T-cell (primary cell): ENCODE measurements around the gene HAGHL. TPM values are rescaled to one million over a fixed set of nuclear protein-coding genes. Genes with fewer than 3 reads are reported as not detected.

ENCODE experiments used
- ATAC-seq, 4 experiments: fragments of 200-7000 bp in 3 of 4; fragments of 150-1000 bp in 1 of 4; cut with Tn5 transposase; replicated peaks in 1 of 4; 1 replicate in 3 of 4; 2 replicates in 1 of 4; pipeline ENCODE4 v1.10.0; 2021; ENCODE audit warnings: moderate library complexity in 3 of 4, mild to moderate bottlenecking in 2 of 4, moderate number of reproducible peaks in 1 of 4
- CTCF ChIA-PET, 2 donors: fragments of 300-600 bp; sonication (Branson Sonifier 250); formaldehyde crosslinking; loops; one replicate each; lab custom pipeline; 2022; ENCODE audit warnings: antibody characterized with exemption in 2 of 2; lab: Charles Lee
- POLR2A ChIA-PET, 2 donors: fragments of 300-600 bp; sonication (Branson Sonifier 250); formaldehyde crosslinking; loops; one replicate each; lab custom pipeline; 2022; ENCODE audit warnings: antibody characterized with exemption in 2 of 2; lab: Charles Lee
- DNase-seq, 35 experiments: peaks; one replicate each; pipeline versions ENCODE4 v3.0.0 to v3.0.0-alpha.2; 2013 to 2023
- H3K27ac ChIP-seq: one replicate; pipeline ENCODE4 v1.5.1; 2013; ENCODE audit warnings: low read length
- H3K27me3 ChIP-seq, 2 experiments: replicated peaks in 1 of 2; 1 replicate in 1 of 2; 2 replicates in 1 of 2; pipeline versions ENCODE4 v1.6.1 to v1.7.0; 2013; ENCODE audit warnings: low read length in 1 of 2, mixed read lengths in 1 of 2; ENCODE audit not compliant: control insufficient read depth in 2 of 2, insufficient read depth in 2 of 2; ENCODE audit errors: extremely low read depth in 1 of 2
- H3K36me3 ChIP-seq, 2 donors: 1 replicate in 1 of 2; 2 replicates in 1 of 2; pipeline versions ENCODE4 v1.6.1 to v1.7.0; 2013; ENCODE audit warnings: low read length in 1 of 2; ENCODE audit not compliant: control insufficient read depth in 2 of 2, insufficient read depth in 1 of 2; ENCODE audit errors: extremely low read depth in 1 of 2
- H3K4me1 ChIP-seq, 2 experiments: 1 replicate in 1 of 2; 2 replicates in 1 of 2; pipeline versions ENCODE4 v1.6.1 to v1.7.0; 2013; ENCODE audit warnings: low read length in 2 of 2, mixed read lengths in 1 of 2; ENCODE audit not compliant: insufficient read depth in 2 of 2, control insufficient read depth in 1 of 2; ENCODE audit errors: extremely low read depth in 1 of 2
- H3K4me3 ChIP-seq, 2 donors: 1 replicate in 1 of 2; 2 replicates in 1 of 2; pipeline versions ENCODE4 v1.5.1 to v1.7.0; 2013; ENCODE audit warnings: mild to moderate bottlenecking in 2 of 2, low read length in 1 of 2, moderate library complexity in 1 of 2; ENCODE audit not compliant: control insufficient read depth in 1 of 2; ENCODE audit errors: extremely low read depth in 1 of 2
- H3K9me3 ChIP-seq: 2 replicates; pipeline ENCODE4 v1.7.0; 2013
- H3K27ac Mint-ChIP-seq, 2 donors: one replicate each; pipeline ENCODE4 v1.8.0; 2020 to 2021; ENCODE audit warnings: mild to moderate bottlenecking in 2 of 2, mixed read lengths in 2 of 2
- H3K27me3 Mint-ChIP-seq, 2 donors: one replicate each; pipeline ENCODE4 v1.8.0; 2021 to 2022; ENCODE audit warnings: mixed read lengths in 2 of 2
- H3K36me3 Mint-ChIP-seq: one replicate; pipeline ENCODE4 v1.8.0; 2021; ENCODE audit warnings: mixed read lengths
- H3K4me1 Mint-ChIP-seq, 3 donors: one replicate each; pipeline ENCODE4 v1.8.0; 2020 to 2022; ENCODE audit warnings: mixed read lengths in 3 of 3, mild to moderate bottlenecking in 1 of 3
- H3K4me3 Mint-ChIP-seq, 3 donors: one replicate each; pipeline ENCODE4 v1.8.0; 2020 to 2022; ENCODE audit warnings: mild to moderate bottlenecking in 3 of 3, mixed read lengths in 3 of 3, moderate library complexity in 3 of 3
- H3K9me3 Mint-ChIP-seq, 3 donors: one replicate each; pipeline ENCODE4 v1.8.0; 2020 to 2022; ENCODE audit warnings: mixed read lengths in 3 of 3
- WGBS: methylation state at CpG from one replicate; pipeline ENCODE4 v1.1.5; 2013; ENCODE audit warnings: missing lambda C conversion rate; ENCODE audit not compliant: insufficient coverage; 5-methylcytosine and 5-hydroxymethylcytosine counted together
- total RNA-seq, 35 experiments: library from RNA in 6 of 35; stranded (reverse) in 6 of 35; fragments of 120-200 nt in 1 of 35; gene quantifications; one replicate each; pipeline versions ENCODE4 v1.2.1 to v1.2.4 and lab custom pipeline; 2013 to 2026

The HAGHL gene
- total RNA-seq, 5 donors from 2014 or later (not counting 1 experiment from before 2014, with no cell fraction given), result 9.9 to 50.1 (median 31.6) TPM

DNA sequence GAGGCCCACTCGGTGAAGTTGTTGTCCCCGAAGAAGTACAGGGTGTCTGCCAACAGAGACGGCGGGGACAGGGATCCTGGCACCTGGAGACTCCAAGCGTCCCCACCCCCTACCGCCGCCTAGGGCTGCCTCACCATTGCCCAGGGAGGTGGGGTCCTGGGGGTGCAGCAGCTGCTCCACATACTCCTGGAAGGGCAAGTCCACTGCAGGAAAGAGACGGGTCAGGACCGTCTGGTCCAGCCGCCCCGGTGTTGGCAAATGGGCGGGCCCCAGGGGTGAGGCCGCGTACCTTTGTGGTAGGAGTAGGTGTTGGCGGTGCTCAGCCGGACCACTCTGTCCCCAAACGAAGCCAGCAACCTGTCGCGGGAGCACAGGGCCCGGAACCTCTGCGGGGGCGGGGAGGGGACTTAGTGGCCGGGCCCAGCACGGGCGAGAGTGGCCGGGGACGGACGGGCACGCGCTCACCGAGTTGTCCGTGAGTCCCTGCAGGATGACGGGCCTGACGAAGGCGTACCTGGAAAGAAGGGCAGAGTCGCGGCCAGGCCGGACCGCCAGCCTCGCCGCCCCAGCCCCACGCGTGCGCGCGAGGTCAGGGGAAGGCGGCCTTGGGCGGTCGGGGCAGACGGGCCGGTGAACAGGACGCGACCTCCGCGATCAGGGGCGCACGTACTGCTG lies 43.4 kb upstream of the HAGHL start:
- no peak for DNase-seq
- peaks cover 17 to 42% (median 36%) of the 10 kb centered on the region in 3 donors for H3K4me1 Mint-ChIP-seq
- no peak overlapping the region for H3K27ac ChIP-seq
- H3K4me1 ChIP-seq, result peaks cover 2 to 66% of the 10 kb centered on the region in 2 experiments
- no peak for ATAC-seq
- H3K36me3 ChIP-seq, result peaks cover 8 to 28% of the 10 kb centered on the region in 2 donors
- H3K9me3 ChIP-seq, result no peaks in the 10 kb centered on the region
- peak overlapping the region; percentile 65 to 66 for H3K27ac Mint-ChIP-seq
- peaks cover 4% of the 10 kb centered on the region for H3K36me3 Mint-ChIP-seq
- POLR2A ChIA-PET, result no interaction called here
- CTCF ChIA-PET, result no interaction called here
- no peaks in the 10 kb centered on the region for H3K27me3 Mint-ChIP-seq
- WGBS, result 22% methylated on average over 56 of the region's 57 CpGs
- peak overlapping the region; percentile 68 to 77 (median 71) for H3K4me3 Mint-ChIP-seq
- no peaks in the 10 kb centered on the region for H3K27me3 ChIP-seq
- peak overlapping the region; percentile 22 to 48 for H3K4me3 ChIP-seq
- no peaks in the 10 kb centered on the region for H3K9me3 Mint-ChIP-seq

DNA sequence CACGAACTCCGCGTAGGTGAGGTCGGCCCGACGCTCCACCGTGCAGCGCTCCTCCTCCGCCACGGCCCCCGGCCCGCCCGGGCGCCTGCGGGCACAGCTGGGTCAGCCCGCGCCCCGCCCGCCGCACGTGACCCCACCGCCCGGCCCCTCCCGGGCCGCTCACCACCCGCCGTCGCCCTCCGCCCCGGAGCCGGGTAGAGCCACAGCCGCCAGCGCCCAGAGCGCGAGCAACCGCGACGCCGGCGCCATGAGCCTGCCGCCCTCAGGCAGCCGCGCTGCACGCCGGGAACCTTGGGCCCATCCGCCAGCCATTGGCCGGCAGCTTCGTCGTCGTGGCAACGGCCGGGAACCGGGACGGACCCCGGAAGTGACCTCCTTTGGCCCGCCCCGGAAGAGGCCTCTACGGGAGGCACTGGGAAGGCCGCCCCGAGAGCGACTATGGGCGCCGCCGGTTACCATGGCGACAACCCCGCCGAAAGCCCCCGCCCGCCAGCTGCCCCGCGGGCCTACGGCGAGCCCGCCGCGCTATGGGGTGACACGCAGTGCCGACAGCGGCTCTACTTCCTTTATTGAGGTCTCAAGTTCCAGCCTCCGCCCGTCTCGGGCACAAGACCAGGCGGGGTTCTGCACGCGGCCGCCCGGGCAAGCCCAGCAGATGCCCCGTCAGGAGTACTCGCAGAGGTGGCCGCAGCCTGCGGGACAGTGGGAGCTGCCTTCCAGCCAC lies 42.7 kb upstream of the HAGHL start, which contains the start of gene JMJD8:
Gene JMJD8, minus strand, starts transcription at position 264 of the 724 bp plus-strand sequence. Its CDS starts 15 bp downstream, at position 249.
- Histone ChIP-seq H3K27ac (peak within 1 kb of the TSS; percentile 75), H3K4me3 (peak within 1 kb of the TSS; percentile 62), H3K9me3 (no peaks in the 10 kb centered on the region), H3K36me3 (peaks cover 8 to 28% of the 10 kb centered on the region in 2 donors), H3K27me3 (no peaks in the 10 kb centered on the region), H3K4me1 (peaks cover 3 to 67% of the 10 kb centered on the region in 2 experiments)
- H3K9me3 Mint-ChIP-seq, result no peaks in the 10 kb centered on the region
- CTCF ChIA-PET, result no interaction called here
- DNase-seq, result peak; percentile 85 to 97 (median 91)
- H3K27me3 Mint-ChIP-seq, result no peaks in the 10 kb centered on the region
- H3K4me1 Mint-ChIP-seq, result peaks cover 12 to 45% (median 41%) of the 10 kb centered on the region in 3 donors
- 3% methylated on average over 91 of the region's 91 CpGs for WGBS
- H3K36me3 Mint-ChIP-seq, result peaks cover 4% of the 10 kb centered on the region
- peak within 1 kb of the TSS; percentile 65 to 66 for H3K27ac Mint-ChIP-seq
- POLR2A ChIA-PET, result no interaction called here
- ATAC-seq, result peak; percentile 60 to 76 (median 66)
- peak within 1 kb of the TSS; percentile 69 to 79 (median 77) for H3K4me3 Mint-ChIP-seq

DNA sequence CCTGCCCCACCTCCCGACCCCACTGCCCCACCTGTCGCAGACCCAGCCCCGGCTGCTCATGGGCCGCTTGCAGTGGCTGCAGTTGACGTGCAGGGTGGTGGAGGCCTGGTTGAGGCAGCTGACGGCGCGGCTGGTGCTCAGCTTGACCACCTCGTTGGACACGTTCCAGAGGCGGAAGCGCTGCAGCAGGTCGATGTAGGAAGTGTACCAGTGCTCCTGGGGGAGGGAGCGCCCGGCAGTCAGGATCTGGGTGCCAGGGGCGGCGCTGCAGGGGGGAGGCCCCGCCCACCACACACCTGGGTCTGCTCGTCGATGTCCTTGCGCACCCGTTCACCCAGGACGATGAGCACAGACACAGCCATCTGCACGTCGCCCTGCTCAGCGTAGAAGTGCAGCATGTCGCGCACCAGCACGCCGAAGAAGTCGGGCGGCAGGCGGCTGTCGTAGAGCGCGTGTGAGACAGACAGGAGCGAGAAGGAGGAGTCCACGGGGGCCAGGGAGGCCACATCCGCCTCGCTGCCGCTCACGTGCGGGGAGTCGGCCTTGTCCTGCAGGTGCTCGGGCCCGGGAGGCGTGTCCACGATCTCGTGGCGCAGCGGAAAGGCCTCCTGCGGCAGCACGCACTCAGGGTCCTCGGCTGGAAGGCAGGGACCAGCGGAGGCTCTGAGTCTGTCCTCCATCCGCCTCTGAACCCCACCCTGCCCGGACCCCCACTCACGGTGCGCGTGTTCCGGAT lies 41.8 kb upstream of the HAGHL start:
- CTCF ChIA-PET, result no interaction called here
- H3K9me3 Mint-ChIP-seq, result no peaks in the 10 kb centered on the region

GRCh38 chr16:685967-686366 lies 40.9 kb upstream of the HAGHL start:
- H3K4me3 Mint-ChIP-seq, result peak overlapping the region in 2 of 3 donors; percentile 45 to 56
- ATAC-seq (no peak), DNase-seq (no peak)
- Histone ChIP-seq H3K36me3 (peaks cover 8 to 28% of the 10 kb centered on the region in 2 donors), H3K27ac (no peak overlapping the region), H3K4me3 (no peak overlapping the region), H3K27me3 (no peaks in the 10 kb centered on the region), H3K9me3 (no peaks in the 10 kb centered on the region), H3K4me1 (peaks cover 8 to 72% of the 10 kb centered on the region in 2 experiments)
- 82% methylated on average over 8 of the region's 10 CpGs for WGBS
- H3K9me3 Mint-ChIP-seq, result no peaks in the 10 kb centered on the region
- CTCF ChIA-PET, result no interaction called here
- no peaks in the 10 kb centered on the region for H3K27me3 Mint-ChIP-seq
- H3K27ac Mint-ChIP-seq, result peak overlapping the region; percentile 28 to 36
- peaks cover 4% of the 10 kb centered on the region for H3K36me3 Mint-ChIP-seq
- H3K4me1 Mint-ChIP-seq, result peaks cover 13 to 51% (median 50%) of the 10 kb centered on the region in 3 donors
- POLR2A ChIA-PET, result interaction anchor here in 1 of 2 donors (0.6 kb wide), 1 partner anchor 631 kb away, joined by 5 read pairs; no protein-coding TSS in a partner anchor

More for the DNA sequence above, 41.8 kb upstream of the HAGHL start:
- Histone ChIP-seq H3K4me1 (peaks cover 8 to 69% of the 10 kb centered on the region in 2 experiments), H3K27me3 (no peaks in the 10 kb centered on the region), H3K4me3 (no peak overlapping the region), H3K9me3 (no peaks in the 10 kb centered on the region), H3K27ac (no peak overlapping the region), H3K36me3 (peaks cover 8 to 28% of the 10 kb centered on the region in 2 donors)
- 94% methylated on average over 56 of the region's 61 CpGs for WGBS
- DNase-seq, result no peak
- POLR2A ChIA-PET, result no interaction called here
- ATAC-seq, result no peak
- Mint-ChIP-seq H3K27ac (no peak overlapping the region), H3K4me3 (peak overlapping the region in 2 of 3 donors; percentile 28 to 45), H3K27me3 (no peaks in the 10 kb centered on the region), H3K4me1 (peaks cover 10 to 46% (median 46%) of the 10 kb centered on the region in 3 donors), H3K36me3 (peaks cover 4% of the 10 kb centered on the region)

DNA sequence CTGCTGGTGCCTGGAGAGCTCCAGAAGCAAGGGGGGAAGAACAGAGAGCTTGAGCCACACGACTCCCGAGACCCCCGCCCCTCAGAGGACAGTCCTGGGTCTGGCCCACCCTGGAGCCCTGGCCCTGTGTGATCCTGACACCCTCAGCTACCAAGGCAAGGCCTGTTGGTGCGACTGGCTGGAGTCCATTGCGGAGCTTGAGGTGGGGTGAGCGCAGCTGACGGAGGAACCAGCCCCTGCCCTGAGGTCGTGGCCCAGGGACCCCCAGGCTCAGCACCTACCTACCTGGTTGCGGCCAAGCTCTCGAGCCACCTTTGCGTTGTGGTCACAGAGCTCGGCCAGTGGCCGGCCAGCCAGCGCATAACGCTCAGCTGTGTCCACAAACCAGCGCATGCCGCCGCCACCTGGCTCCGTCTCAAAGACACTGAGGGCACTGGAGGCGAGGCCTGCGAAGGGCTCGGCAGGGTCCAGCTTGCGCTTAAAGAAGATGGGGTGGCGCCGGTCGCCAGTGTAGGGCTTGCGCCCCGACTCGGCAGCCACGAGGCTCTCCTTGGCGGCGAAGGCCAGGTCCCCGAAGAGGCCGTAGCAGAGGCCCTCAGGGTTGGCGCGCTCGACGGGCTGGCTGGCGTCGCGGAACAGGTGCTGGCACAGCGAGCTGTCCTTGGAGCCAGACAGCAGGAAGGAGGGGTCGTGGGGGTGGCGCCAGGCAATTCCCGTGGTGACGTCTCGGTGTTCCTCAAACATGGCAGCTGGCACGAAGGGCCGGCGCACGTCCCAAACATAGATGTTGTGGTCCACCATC lies 40.2 kb upstream of the HAGHL start:
- POLR2A ChIA-PET, result interaction anchor here in 1 of 2 donors (0.6 kb wide), 1 partner anchor 630 kb away, joined by 5 read pairs; no protein-coding TSS in a partner anchor
- Histone ChIP-seq H3K36me3 (peaks cover 8 to 25% of the 10 kb centered on the region in 2 donors), H3K4me3 (no peak overlapping the region), H3K27me3 (no peaks in the 10 kb centered on the region), H3K9me3 (no peaks in the 10 kb centered on the region), H3K27ac (no peak overlapping the region), H3K4me1 (peaks cover 8 to 67% of the 10 kb centered on the region in 2 experiments)
- CTCF ChIA-PET, result no interaction called here
- Mint-ChIP-seq H3K4me3 (peak overlapping the region in 2 of 3 donors; percentile 34 to 45), H3K4me1 (peaks cover 17 to 47% (median 47%) of the 10 kb centered on the region in 3 donors), H3K9me3 (no peaks in the 10 kb centered on the region), H3K36me3 (peaks cover 4% of the 10 kb centered on the region), H3K27me3 (no peaks in the 10 kb centered on the region), H3K27ac (no peak overlapping the region)
- 96% methylated on average over 51 of the region's 51 CpGs for WGBS
- ATAC-seq, result no peak
- no peak for DNase-seq
